NT2/D1 (cell line): ENCODE results near the gene DDX3X.
A peak's percentile ranks its signal among the peaks of the same experiment; 100 is the strongest.
"Not testable (repeated sequence)": the region's sequence is repeated elsewhere in the genome, so short reads cannot be mapped to it uniquely, and the experiment has no call there.

Source experiments
- DNase-seq: peaks from one replicate; pipeline ENCODE4 v3.0.0-alpha.2; 2011; ENCODE audit warnings: low read depth, low spot score
- H3K27me3 ChIP-seq: 2 replicates; pipeline ENCODE4 v1.6.0; 2011; ENCODE audit warnings: mild to moderate bottlenecking; ENCODE audit not compliant: insufficient read length, insufficient read depth
- H3K36me3 ChIP-seq: 2 replicates; pipeline ENCODE4 v1.6.1; 2011; ENCODE audit warnings: mild to moderate bottlenecking, low read length, mixed read lengths; ENCODE audit not compliant: insufficient read depth, insufficient read length
- H3K4me1 ChIP-seq: 2 replicates; pipeline ENCODE4 v1.5.1; 2011; ENCODE audit not compliant: insufficient read depth, insufficient read length
- H3K4me3 ChIP-seq: 2 replicates; pipeline ENCODE4 v1.5.1; 2011; ENCODE audit warnings: low read depth; ENCODE audit not compliant: insufficient read length
- H3K9ac ChIP-seq: 2 replicates; pipeline ENCODE4 v1.6.0; 2011; ENCODE audit warnings: low read depth; ENCODE audit not compliant: insufficient read length
- H3K9me3 ChIP-seq: 2 replicates; pipeline ENCODE4 v1.5.1; 2011; ENCODE audit warnings: mild to moderate bottlenecking, low read length; ENCODE audit not compliant: insufficient read depth
- SUZ12 ChIP-seq: IDR thresholded peaks from 2 replicates; pipeline ENCODE4 v1.6.1; 2011; ENCODE audit not compliant: insufficient read length, insufficient read depth; ENCODE audit errors: extremely low read depth
- YY1 ChIP-seq: IDR thresholded peaks from 2 replicates; pipeline ENCODE4 v1.6.1; 2011; ENCODE audit not compliant: insufficient read length, insufficient read depth
- ZNF274 ChIP-seq: IDR thresholded peaks from 2 replicates; pipeline ENCODE4 v1.6.1; 2011; ENCODE audit warnings: mild to moderate bottlenecking, low read depth, low read length

The DDX3X gene

DNA sequence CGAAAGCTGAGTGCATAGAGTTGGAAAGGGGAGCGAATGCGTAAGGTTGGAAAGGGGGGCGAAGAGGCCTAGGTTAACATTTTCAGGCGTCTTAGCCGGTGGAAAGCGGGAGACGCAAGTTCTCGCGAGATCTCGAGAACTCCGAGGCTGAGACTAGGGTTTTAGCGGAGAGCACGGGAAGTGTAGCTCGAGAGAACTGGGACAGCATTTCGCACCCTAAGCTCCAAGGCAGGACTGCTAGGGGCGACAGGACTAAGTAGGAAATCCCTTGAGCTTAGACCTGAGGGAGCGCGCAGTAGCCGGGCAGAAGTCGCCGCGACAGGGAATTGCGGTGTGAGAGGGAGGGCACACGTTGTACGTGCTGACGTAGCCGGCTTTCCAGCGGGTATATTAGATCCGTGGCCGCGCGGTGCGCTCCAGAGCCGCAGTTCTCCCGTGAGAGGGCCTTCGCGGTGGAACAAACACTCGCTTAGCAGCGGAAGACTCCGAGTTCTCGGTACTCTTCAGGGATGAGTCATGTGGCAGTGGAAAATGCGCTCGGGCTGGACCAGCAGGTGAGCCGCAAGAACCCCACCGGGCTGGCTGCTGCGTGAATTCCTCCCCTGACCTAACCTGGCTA, at the start of gene DDX3X:
TSS of gene DDX3X (plus strand) at position 419 of the 619 bp plus-strand sequence. CDS start at position 510, 91 bp downstream.
- H3K4me3 ChIP-seq, result peak within 1 kb of the TSS; percentile 96
- peaks cover 2% of the 10 kb centered on the region for H3K4me1 ChIP-seq
- DNase-seq, result peak; percentile 60

DNA sequence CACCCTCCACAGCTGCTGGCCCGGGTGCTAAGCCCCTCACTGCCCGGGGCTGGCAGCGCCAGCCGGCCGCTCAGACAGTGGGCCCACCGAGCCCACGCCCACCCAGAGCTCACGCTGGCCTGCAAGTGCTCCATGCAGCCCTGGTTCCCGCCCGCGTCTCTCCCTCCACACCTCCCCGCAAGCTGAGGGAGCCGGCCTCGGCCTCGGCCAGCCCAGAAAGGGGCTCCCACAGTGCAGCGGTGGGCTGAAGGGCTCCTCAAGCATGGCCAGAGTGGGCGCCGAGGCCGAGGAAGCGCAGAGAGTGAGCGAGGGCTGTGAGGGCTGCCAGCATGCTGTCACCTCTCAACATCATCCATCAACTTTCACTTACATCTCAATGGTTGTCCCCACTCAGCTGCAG, 48.0 kb upstream of the DDX3X start:
- H3K9ac ChIP-seq, H3K4me3 ChIP-seq, DNase-seq, H3K9me3 ChIP-seq, H3K36me3 ChIP-seq, H3K27me3 ChIP-seq, H3K4me1 ChIP-seq: not testable (repeated sequence)

More for the DNA sequence above, at the start of gene DDX3X:
- peaks cover 11% of the 10 kb centered on the region for H3K27me3 ChIP-seq
- H3K36me3 ChIP-seq, result peaks cover 40% of the 10 kb centered on the region
- TF ChIP-seq ZNF274 (no peak), SUZ12 (no peak), YY1 (no peak)
- H3K9me3 ChIP-seq, result no peaks in the 10 kb centered on the region
- H3K9ac ChIP-seq, result peak within 1 kb of the TSS; percentile 98

DNA sequence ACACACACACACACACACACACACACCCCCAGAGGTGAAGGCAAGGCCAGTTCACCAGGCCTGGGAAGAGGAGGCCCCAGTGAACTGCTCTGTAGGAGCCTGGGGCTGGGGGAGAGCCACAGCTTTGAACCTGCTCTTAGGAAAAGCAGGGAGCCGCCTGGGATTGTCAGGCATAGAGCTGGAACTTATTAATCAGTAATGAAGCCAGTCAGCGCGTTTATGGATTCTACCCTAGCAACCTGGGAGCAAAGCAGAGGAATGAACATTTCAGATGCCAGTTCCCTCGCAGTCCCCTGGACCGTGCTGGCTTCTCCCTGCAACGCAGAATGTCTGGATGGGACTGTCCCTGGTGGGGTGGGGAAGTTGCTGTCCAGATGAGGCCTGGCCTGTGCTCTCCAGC, 45.3 kb upstream of the DDX3X start:
- DNase-seq, result no peak
- no peak overlapping the region for H3K9ac ChIP-seq
- peaks cover 2% of the 10 kb centered on the region for H3K4me1 ChIP-seq
- H3K27me3 ChIP-seq, result no peaks in the 10 kb centered on the region
- H3K36me3 ChIP-seq, result no peaks in the 10 kb centered on the region
- no peak overlapping the region for H3K4me3 ChIP-seq
- peaks cover 8% of the 10 kb centered on the region; the same call in 1 of the 2 replicates for H3K9me3 ChIP-seq
- TF ChIP-seq ZNF274, result no peak
- TF ChIP-seq YY1, result no peak
- no peak for TF ChIP-seq SUZ12

GRCh38 chrX:41289095-41289494, 44.9 kb upstream of the DDX3X start:
- Histone ChIP-seq H3K36me3 (no peaks in the 10 kb centered on the region), H3K9ac (no peak overlapping the region), H3K9me3 (peaks cover 8% of the 10 kb centered on the region; the same call in 1 of the 2 replicates), H3K4me3 (no peak overlapping the region), H3K27me3 (no peaks in the 10 kb centered on the region), H3K4me1 (peaks cover 2% of the 10 kb centered on the region)
- TF ChIP-seq SUZ12 (no peak), ZNF274 (no peak), YY1 (no peak)
- DNase-seq, result no peak

- Histone ChIP-seq H3K36me3 (no peaks in the 10 kb centered on the region), H3K4me1 (peaks cover 2% of the 10 kb centered on the region), H3K27me3 (no peaks in the 10 kb centered on the region), H3K4me3 (no peak overlapping the region), H3K9me3 (peaks cover 8% of the 10 kb centered on the region; the same call in 1 of the 2 replicates), H3K9ac (no peak overlapping the region)
- DNase-seq, result no peak
- no peak for TF ChIP-seq ZNF274
- TF ChIP-seq SUZ12, result no peak
- no peak for TF ChIP-seq YY1
Measured at GRCh38 chrX:41291309-41291708, 42.7 kb upstream of the DDX3X start.

DNA sequence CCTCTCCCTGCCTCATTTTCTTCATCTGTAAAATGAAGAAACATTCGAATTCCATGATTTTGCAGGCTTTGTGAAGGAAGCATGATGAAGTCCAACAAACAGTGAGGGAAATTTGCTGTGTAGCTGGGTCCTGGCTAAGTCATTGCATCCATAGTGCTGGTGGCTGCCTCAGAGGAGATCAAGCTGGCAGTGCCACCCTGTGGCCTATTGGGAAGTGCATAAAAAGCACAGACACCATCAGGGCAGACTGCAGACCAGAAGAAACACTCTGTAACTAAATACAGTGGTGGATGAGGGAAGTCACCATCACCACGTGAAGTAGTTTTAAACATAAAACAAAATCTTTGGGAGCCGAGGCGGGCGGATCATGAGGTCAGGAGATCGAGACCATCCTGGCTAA, 40.7 kb upstream of the DDX3X start:
- Histone ChIP-seq H3K9me3 (peaks cover 8% of the 10 kb centered on the region; the same call in 1 of the 2 replicates), H3K9ac (no peak overlapping the region), H3K36me3 (no peaks in the 10 kb centered on the region), H3K27me3 (no peaks in the 10 kb centered on the region), H3K4me3 (no peak overlapping the region), H3K4me1 (peaks cover 4% of the 10 kb centered on the region)
- DNase-seq, result no peak
- TF ChIP-seq SUZ12 (no peak), YY1 (no peak), ZNF274 (no peak)

DNA sequence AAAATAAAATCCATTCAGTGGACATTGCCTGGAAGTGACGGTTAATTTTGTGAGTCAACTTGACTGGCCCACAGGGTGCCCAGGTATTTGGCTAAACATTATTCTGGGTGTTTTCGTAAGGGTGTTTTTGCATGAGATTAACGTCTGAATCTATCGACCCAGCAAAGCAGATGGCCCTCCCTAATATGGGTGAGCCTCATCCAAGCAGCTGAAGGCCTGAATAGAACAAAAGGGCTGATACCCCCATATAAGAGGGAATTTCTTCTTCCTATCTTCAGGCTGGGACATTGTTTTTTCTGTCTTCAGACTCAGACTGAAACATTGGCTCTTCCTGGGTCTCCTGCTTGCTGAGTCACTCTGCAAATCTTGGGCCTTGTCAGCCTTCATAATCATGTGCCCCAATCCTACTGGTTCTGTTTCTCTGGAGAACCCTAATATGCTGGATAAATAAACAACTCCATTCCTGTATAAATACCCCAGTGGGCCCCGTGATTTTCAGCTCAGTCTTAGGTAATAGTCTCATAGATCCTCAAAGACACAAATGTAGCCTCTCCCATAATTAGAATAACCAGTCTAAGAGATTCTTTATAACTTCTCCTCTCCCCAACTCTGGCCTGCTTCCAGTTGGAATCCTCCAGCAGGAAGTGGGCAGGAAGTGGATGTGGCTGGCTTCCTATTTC, 33.1 kb upstream of the DDX3X start:
- DNase-seq, result no peak
- no peaks in the 10 kb centered on the region for H3K27me3 ChIP-seq
- H3K36me3 ChIP-seq, result no peaks in the 10 kb centered on the region
- H3K9me3 ChIP-seq, result no peaks in the 10 kb centered on the region
- TF ChIP-seq SUZ12 (no peak), ZNF274 (no peak), YY1 (no peak)
- no peak overlapping the region for H3K4me3 ChIP-seq
- H3K9ac ChIP-seq, result no peak overlapping the region
- H3K4me1 ChIP-seq, result peaks cover 12% of the 10 kb centered on the region
